Measurements from ENCODE around the gene RIBC2. TPM values are rescaled to one million over a fixed set of nuclear protein-coding genes. Genes with fewer than 3 reads are reported as not detected.

Gene RIBC2
- total RNA-seq, 1 donor from 2014 or later: 2.6 TPM

DNA sequence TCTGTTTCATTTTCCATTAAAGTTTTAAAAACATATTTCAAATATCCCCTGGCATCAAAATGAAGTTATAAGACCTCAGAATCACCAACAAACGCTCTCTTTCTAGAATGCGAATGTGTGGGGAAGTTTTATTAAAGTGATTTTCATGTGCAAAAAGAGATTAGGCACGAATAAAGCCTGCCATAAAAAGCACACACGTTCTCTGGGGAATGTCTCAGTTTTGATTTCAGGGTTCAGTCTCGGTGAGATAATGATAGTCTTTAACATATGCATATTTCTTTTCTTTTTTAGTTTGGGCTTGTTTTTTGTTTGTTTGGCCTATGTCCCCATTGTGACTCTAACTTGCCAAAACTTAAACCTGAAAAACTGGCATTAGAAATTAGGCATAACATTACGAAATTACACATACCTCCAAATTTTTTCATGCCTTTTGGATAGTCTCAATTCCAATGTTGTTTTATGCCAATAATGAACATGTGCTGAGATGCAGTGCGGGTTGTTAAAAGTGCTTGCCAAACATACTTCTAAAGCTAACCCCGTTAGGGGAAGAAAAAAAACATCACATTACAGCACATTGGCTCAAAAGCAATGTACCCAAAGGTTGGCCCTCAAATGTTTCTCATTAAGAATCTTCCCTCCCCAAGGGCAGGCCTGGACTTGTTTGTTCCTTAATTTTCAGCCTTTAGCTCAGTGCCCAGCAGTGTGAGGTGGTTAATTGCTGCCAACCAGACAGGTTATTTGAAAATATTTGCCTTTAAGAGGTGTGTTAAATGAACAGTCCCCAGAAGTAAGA lies 56.0 kb downstream of the RIBC2 start:
- intact Hi-C loops (cut with DNase I): no loop called here
- DNase-seq (peak; percentile 7), ATAC-seq (no peak)
- no peak overlapping the region for H3K4me3 ChIP-seq
- H3K4me1 ChIP-seq: no peaks in the 10 kb centered on the region
- TF ChIP-seq, protein P1, sequence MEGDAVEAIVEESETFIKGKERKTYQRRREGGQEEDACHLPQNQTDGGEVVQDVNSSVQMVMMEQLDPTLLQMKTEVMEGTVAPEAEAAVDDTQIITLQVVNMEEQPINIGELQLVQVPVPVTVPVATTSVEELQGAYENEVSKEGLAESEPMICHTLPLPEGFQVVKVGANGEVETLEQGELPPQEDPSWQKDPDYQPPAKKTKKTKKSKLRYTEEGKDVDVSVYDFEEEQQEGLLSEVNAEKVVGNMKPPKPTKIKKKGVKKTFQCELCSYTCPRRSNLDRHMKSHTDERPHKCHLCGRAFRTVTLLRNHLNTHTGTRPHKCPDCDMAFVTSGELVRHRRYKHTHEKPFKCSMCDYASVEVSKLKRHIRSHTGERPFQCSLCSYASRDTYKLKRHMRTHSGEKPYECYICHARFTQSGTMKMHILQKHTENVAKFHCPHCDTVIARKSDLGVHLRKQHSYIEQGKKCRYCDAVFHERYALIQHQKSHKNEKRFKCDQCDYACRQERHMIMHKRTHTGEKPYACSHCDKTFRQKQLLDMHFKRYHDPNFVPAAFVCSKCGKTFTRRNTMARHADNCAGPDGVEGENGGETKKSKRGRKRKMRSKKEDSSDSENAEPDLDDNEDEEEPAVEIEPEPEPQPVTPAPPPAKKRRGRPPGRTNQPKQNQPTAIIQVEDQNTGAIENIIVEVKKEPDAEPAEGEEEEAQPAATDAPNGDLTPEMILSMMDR (IDR thresholded peaks at IDR 0.05): no peak
- H3K36me3 ChIP-seq: no peaks in the 10 kb centered on the region
- H3K27me3 ChIP-seq (ENCODE audit: low read depth): no peaks in the 10 kb centered on the region
- peak overlapping the region; percentile 43 for H3K27ac ChIP-seq
- H3K9me3 ChIP-seq: no peaks in the 10 kb centered on the region

DNA sequence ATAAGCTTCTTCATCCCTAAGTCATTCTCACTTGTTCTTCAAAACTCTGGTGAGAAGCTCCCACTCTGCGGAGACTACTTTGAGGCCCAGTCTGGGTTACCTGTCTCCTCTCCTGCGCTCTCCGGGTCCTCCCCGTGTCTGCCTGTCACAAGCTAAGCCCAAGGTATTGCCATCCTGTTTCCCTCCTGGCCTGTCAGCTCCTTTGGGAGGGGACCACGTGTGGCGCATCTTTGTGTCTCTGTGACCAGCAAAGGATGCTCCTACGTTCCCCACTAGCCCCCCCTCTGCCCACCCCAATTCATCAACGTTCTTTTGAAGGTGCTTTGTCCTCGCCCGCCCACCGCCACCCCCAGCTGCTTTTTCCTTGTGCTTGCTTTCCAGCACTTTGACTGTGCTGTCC lies 57.4 kb downstream of the RIBC2 start:
- no peak overlapping the region for H3K4me3 ChIP-seq
- DNase-seq (peak; percentile 10), ATAC-seq (no peak)
- no peak overlapping the region for H3K27ac ChIP-seq
- no peaks in the 10 kb centered on the region for H3K4me1 ChIP-seq
- intact Hi-C loops (cut with DNase I): no loop called here
- H3K9me3 ChIP-seq: no peaks in the 10 kb centered on the region
- H3K27me3 ChIP-seq (ENCODE audit: low read depth): no peaks in the 10 kb centered on the region
- no peaks in the 10 kb centered on the region for H3K36me3 ChIP-seq
- TF ChIP-seq, protein P1 (IDR thresholded peaks at IDR 0.05): no peak

- no peak for ATAC-seq
- Histone ChIP-seq H3K4me1 (no peaks in the 10 kb centered on the region), H3K27ac (no peak overlapping the region), H3K4me3 (no peak overlapping the region), H3K36me3 (no peaks in the 10 kb centered on the region), H3K9me3 (no peaks in the 10 kb centered on the region), H3K27me3 (ENCODE audit: low read depth) (no peaks in the 10 kb centered on the region)
- intact Hi-C loops (cut with DNase I): no loop called here
- TF ChIP-seq, protein P1 (IDR thresholded peaks at IDR 0.05): no peak
- no peak for DNase-seq
Observed at GRCh38 chr22:45472426-45472825, 58.9 kb downstream of the RIBC2 start.

DNA sequence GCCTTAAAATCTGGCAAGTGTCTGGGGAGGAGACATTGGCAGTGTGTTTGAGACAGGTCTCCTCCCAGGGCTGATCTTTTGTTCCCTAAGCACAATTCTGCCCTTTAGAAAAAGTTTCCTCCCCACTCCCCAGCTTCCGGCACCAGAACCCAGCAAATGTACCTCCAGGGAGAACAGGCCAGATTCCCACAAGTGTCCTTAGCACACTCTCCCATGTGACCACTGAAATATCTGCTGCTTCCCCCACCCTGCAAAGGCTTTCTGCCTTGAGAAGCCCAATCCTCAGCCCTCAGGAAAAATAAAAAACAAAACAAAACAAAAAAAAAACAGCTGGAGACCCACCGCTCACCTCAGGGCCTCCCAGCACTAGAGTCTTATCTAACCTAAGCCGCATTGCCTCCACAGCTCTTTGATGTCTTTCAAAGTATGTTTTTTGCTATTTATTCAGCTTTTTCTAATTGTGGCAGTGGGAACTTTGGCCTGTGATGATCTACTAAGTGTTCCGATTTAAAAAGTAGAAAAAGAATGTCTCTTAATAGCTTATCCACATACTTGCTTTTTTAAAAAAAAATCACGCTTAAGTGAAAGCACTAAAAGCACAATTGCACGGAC lies 60.2 kb downstream of the RIBC2 start:
- peak; percentile 6 for DNase-seq
- Histone ChIP-seq H3K4me3 (no peak overlapping the region), H3K36me3 (no peaks in the 10 kb centered on the region), H3K4me1 (no peaks in the 10 kb centered on the region), H3K9me3 (no peaks in the 10 kb centered on the region), H3K27me3 (ENCODE audit: low read depth) (no peaks in the 10 kb centered on the region), H3K27ac (no peak overlapping the region)
- intact Hi-C loops (cut with DNase I): no loop called here
- ATAC-seq: no peak
- TF ChIP-seq, protein P1 (IDR thresholded peaks at IDR 0.05): no peak

GRCh38 chr22:45475063-45475747 lies 61.7 kb downstream of the RIBC2 start:
- no peak for ATAC-seq
- H3K27ac ChIP-seq: no peak overlapping the region
- TF ChIP-seq, protein P1 (IDR thresholded peaks at IDR 0.05): no peak
- no peaks in the 10 kb centered on the region for H3K27me3 ChIP-seq (ENCODE audit: low read depth)
- H3K4me1 ChIP-seq: no peaks in the 10 kb centered on the region
- intact Hi-C loops (cut with DNase I): no loop called here
- H3K9me3 ChIP-seq: no peaks in the 10 kb centered on the region
- no peak overlapping the region for H3K4me3 ChIP-seq
- no peaks in the 10 kb centered on the region for H3K36me3 ChIP-seq
- DNase-seq: peak; percentile 9
